WTC11 (cell line): Measurements from ENCODE around the gene SAMM50. TPM values are rescaled to one million over a fixed set of nuclear protein-coding genes. Genes with fewer than 3 reads are reported as not detected.

Source experiments
- ATAC-seq: fragments of 200-7000 bp; cut with Tn5 transposase; 2 replicates; pipeline ENCODE4 v1.10.0; 2021; ENCODE audit warnings: mild to moderate bottlenecking, moderate library complexity
- CTCF ChIA-PET: fragments of 300-600 bp; sonication (Branson Sonifier 250); formaldehyde crosslinking; loops from one replicate; lab custom pipeline; 2021; ENCODE audit warnings: antibody characterized with exemption; lab: Charles Lee
- POLR2A ChIA-PET: fragments of 350-600 bp; sonication (Branson Sonifier 250); formaldehyde crosslinking; loops from one replicate; lab custom pipeline; 2021; ENCODE audit warnings: antibody characterized with exemption; lab: Charles Lee
- DNase-seq: peaks from one replicate; pipeline ENCODE4 v3.0.0; 2021; ENCODE audit warnings: low spot score
- H3K27ac Mint-ChIP-seq: 2 replicates; pipeline ENCODE4 v1.8.0; 2021; ENCODE audit warnings: mixed read lengths
- H3K27me3 Mint-ChIP-seq: 2 replicates; pipeline ENCODE4 v1.8.0; 2021; ENCODE audit warnings: low read depth, mild to moderate bottlenecking, moderate library complexity, mixed read lengths
- H3K36me3 Mint-ChIP-seq: 2 replicates; pipeline ENCODE4 v1.8.0; 2021; ENCODE audit warnings: mixed read lengths
- H3K4me1 Mint-ChIP-seq: 2 replicates; pipeline ENCODE4 v1.8.0; 2022; ENCODE audit warnings: mixed read lengths
- H3K4me3 Mint-ChIP-seq: 2 replicates; pipeline ENCODE4 v1.8.0; 2021; ENCODE audit warnings: mild to moderate bottlenecking, moderate library complexity, mixed read lengths
- H3K9me3 Mint-ChIP-seq: 2 replicates; pipeline ENCODE4 v1.8.0; 2021; ENCODE audit warnings: mixed read lengths
- GABPB1 ChIP-seq: sonication (generic); formaldehyde crosslinking; IDR thresholded peaks from 2 replicates; pipeline ENCODE4 v1.8.1; 2023; ENCODE audit warnings: mild to moderate bottlenecking, missing genetic modification reagents
- GRHL2 ChIP-seq: fragments of 250-450 bp; sonication (Bioruptor Pico); IDR thresholded peaks from 2 replicates; pipeline ENCODE4 v1.8.0; 2022; ENCODE audit warnings: mild to moderate bottlenecking, moderate library complexity; ENCODE audit not compliant: insufficient replicate concordance, severe bottlenecking
- GTF2I ChIP-seq: fragments of 250-450 bp; sonication (Bioruptor Pico); conservative IDR thresholded peaks from 2 replicates; pipeline ENCODE4 v1.4.0; 2021; ENCODE audit warnings: mild to moderate bottlenecking
- JAZF1 ChIP-seq: fragments of 250-450 bp; sonication (Bioruptor Pico); IDR thresholded peaks from 2 replicates; pipeline ENCODE4 v1.9.0; 2021; ENCODE audit warnings: moderate library complexity, mild to moderate bottlenecking, inconsistent platforms
- JUN ChIP-seq: sonication (generic); formaldehyde crosslinking; IDR thresholded peaks from 2 replicates; pipeline ENCODE4 v1.8.0; 2023; ENCODE audit warnings: mild to moderate bottlenecking, missing genetic modification reagents
- NR2C2 ChIP-seq: sonication (generic); formaldehyde crosslinking; IDR thresholded peaks from 2 replicates; pipeline ENCODE4 v1.8.0; 2022; ENCODE audit warnings: mild to moderate bottlenecking, missing genetic modification reagents
- NR3C1 ChIP-seq: sonication (generic); formaldehyde crosslinking; conservative IDR thresholded peaks from 2 replicates; pipeline ENCODE4 v1.8.1; 2023; ENCODE audit warnings: low read depth, mild to moderate bottlenecking, missing genetic modification reagents
- OVOL2 ChIP-seq: fragments of 250-450 bp; sonication (Bioruptor Pico); IDR thresholded peaks from 2 replicates; pipeline ENCODE4 v1.9.0; 2021; ENCODE audit warnings: mild to moderate bottlenecking, borderline replicate concordance
- PRRX2 ChIP-seq: fragments of 250-450 bp; sonication (Bioruptor Pico); IDR thresholded peaks from 2 replicates; pipeline ENCODE4 v1.8.0; 2021; ENCODE audit warnings: mild to moderate bottlenecking
- TEAD1 ChIP-seq: sonication (generic); formaldehyde crosslinking; IDR thresholded peaks from 2 replicates; pipeline ENCODE4 v1.8.0; 2022; ENCODE audit warnings: mild to moderate bottlenecking, missing genetic modification reagents
- ZNF138 ChIP-seq: sonication (generic); formaldehyde crosslinking; conservative IDR thresholded peaks from 2 replicates; pipeline ENCODE4 v1.8.1; 2022; ENCODE audit warnings: mild to moderate bottlenecking, moderate library complexity, missing genetic modification reagents
- ZNF219 ChIP-seq: sonication (generic); formaldehyde crosslinking; IDR thresholded peaks from 2 replicates; pipeline ENCODE4 v1.8.0; 2023; ENCODE audit warnings: missing genetic modification reagents, mild to moderate bottlenecking, borderline replicate concordance
- ZNF416 ChIP-seq: fragments of 250-450 bp; sonication (Bioruptor Pico); IDR thresholded peaks from 2 replicates; pipeline ENCODE4 v1.9.0; 2021; ENCODE audit warnings: mild to moderate bottlenecking, inconsistent platforms
- total RNA-seq: library from RNA; stranded (reverse); gene quantifications from 3 replicates; pipeline ENCODE4 v1.2.3, GENCODE V29; 2021
- TF ChIP-seq, protein P1 (sequence below): sonication (generic); formaldehyde crosslinking; conservative IDR thresholded peaks from 2 replicates; pipeline ENCODE4 v1.8.1; 2023; ENCODE audit warnings: mild to moderate bottlenecking, low read depth, missing genetic modification reagents, moderate library complexity
- TF ChIP-seq, protein P2 (sequence below): sonication (generic); formaldehyde crosslinking; IDR thresholded peaks from 2 replicates; pipeline ENCODE4 v1.8.0; 2023; ENCODE audit warnings: missing genetic modification reagents
- TF ChIP-seq, protein P3 (sequence below): fragments of 200-600 bp; IDR thresholded peaks from 2 replicates; pipeline ENCODE4 v1.8.0; 2022; ENCODE audit warnings: antibody characterized with exemption
- TF ChIP-seq, protein P4 (sequence below): sonication (generic); formaldehyde crosslinking; IDR thresholded peaks from 2 replicates; pipeline ENCODE4 v1.8.0; 2022; ENCODE audit warnings: mild to moderate bottlenecking, missing genetic modification reagents
- TF ChIP-seq, protein P5 (sequence below): sonication (generic); formaldehyde crosslinking; IDR thresholded peaks from 2 replicates; pipeline ENCODE4 v1.8.0; 2023; ENCODE audit warnings: mild to moderate bottlenecking, missing genetic modification reagents

Gene SAMM50
- total RNA-seq, 1 experiment from 2014 or later, result 72.1 TPM

DNA sequence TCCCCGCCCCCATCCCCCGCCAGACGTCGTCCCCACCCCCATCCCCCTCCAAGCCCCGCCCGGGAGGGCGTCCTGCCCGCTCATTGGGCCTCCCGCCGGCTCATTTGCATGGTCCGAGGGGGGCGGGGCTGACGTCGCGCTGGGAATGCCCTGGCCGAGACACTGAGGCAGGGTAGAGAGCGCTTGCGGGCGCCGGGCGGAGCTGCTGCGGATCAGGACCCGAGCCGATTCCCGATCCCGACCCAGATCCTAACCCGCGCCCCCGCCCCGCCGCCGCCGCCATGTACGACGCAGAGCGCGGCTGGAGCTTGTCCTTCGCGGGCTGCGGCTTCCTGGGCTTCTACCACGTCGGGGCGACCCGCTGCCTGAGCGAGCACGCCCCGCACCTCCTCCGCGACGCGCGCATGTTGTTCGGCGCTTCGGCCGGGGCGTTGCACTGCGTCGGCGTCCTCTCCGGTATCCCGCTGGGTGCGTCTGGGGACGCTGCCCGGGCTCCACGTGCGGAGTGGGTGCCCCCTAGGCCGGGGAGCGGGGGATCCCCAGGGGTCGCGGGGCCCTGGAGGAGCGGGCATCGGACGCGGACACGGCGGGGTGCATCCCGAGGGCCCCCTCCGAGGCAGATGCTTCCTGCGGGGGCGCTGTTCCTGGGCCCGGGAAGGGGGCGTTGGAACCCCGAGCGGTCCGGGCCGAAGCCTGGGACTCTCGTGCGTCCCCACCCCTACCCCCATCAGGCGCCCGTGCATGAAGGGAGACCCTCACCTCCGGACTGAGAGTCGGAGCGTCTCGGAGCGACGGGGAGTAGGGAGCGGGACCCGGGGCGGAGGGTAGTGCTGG, 31.4 kb upstream of the SAMM50 start, which contains the start of gene PNPLA3 (continued):
- TF ChIP-seq, protein P1, sequence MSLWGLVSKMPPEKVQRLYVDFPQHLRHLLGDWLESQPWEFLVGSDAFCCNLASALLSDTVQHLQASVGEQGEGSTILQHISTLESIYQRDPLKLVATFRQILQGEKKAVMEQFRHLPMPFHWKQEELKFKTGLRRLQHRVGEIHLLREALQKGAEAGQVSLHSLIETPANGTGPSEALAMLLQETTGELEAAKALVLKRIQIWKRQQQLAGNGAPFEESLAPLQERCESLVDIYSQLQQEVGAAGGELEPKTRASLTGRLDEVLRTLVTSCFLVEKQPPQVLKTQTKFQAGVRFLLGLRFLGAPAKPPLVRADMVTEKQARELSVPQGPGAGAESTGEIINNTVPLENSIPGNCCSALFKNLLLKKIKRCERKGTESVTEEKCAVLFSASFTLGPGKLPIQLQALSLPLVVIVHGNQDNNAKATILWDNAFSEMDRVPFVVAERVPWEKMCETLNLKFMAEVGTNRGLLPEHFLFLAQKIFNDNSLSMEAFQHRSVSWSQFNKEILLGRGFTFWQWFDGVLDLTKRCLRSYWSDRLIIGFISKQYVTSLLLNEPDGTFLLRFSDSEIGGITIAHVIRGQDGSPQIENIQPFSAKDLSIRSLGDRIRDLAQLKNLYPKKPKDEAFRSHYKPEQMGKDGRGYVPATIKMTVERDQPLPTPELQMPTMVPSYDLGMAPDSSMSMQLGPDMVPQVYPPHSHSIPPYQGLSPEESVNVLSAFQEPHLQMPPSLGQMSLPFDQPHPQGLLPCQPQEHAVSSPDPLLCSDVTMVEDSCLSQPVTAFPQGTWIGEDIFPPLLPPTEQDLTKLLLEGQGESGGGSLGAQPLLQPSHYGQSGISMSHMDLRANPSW (CRISPR knock-in tag), result no peak
- no peak for TF ChIP-seq NR3C1
- no peak for TF ChIP-seq TEAD1 (CRISPR knock-in tag)
- TF ChIP-seq ZNF416, result 0 out of 2 replicates have a peak, but pooled peaks have one; percentile 18
- TF ChIP-seq, protein P2, sequence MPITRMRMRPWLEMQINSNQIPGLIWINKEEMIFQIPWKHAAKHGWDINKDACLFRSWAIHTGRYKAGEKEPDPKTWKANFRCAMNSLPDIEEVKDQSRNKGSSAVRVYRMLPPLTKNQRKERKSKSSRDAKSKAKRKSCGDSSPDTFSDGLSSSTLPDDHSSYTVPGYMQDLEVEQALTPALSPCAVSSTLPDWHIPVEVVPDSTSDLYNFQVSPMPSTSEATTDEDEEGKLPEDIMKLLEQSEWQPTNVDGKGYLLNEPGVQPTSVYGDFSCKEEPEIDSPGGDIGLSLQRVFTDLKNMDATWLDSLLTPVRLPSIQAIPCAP (CRISPR knock-in tag), result peak; percentile 55
- no peak for TF ChIP-seq JUN (CRISPR knock-in tag)

DNA sequence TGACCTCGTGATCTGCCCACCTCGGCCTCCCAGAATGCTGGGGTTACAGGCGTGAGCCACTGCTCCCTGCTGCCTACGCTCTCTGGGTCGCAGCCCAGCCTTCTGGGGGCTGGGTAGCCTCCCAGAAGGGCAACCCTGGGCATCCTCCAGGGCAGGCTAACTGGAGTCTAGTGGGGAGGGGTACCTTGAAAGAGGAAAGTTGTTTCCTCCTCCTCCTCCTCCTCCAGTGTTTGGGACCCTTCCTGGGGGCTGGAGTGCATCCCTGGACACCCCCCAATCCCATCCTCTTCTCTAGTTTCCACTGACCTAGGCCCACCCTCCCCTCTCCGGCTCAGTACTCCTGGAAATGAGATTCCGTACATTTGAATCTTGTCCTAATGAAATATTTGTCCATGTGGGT, 30.4 kb upstream of the SAMM50 start:
- H3K9me3 Mint-ChIP-seq, result no peaks in the 10 kb centered on the region
- no peak for ATAC-seq
- CTCF ChIA-PET, result interaction anchor here (0.6 to 8.9 kb wide), 6 partner anchors 8 to 679 kb away, joined by 3 to 65 read pairs (median 6); no protein-coding TSS in a partner anchor
- POLR2A ChIA-PET, result interaction anchor here (0.6 kb wide), 1 partner anchor 461 kb away, joined by 4 read pairs; no protein-coding TSS in a partner anchor
- H3K27me3 Mint-ChIP-seq, result no peaks in the 10 kb centered on the region
- no peak for TF ChIP-seq PRRX2 (CRISPR knock-in tag)
- TF ChIP-seq, protein P3, sequence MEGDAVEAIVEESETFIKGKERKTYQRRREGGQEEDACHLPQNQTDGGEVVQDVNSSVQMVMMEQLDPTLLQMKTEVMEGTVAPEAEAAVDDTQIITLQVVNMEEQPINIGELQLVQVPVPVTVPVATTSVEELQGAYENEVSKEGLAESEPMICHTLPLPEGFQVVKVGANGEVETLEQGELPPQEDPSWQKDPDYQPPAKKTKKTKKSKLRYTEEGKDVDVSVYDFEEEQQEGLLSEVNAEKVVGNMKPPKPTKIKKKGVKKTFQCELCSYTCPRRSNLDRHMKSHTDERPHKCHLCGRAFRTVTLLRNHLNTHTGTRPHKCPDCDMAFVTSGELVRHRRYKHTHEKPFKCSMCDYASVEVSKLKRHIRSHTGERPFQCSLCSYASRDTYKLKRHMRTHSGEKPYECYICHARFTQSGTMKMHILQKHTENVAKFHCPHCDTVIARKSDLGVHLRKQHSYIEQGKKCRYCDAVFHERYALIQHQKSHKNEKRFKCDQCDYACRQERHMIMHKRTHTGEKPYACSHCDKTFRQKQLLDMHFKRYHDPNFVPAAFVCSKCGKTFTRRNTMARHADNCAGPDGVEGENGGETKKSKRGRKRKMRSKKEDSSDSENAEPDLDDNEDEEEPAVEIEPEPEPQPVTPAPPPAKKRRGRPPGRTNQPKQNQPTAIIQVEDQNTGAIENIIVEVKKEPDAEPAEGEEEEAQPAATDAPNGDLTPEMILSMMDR, result no peak
- no peak for TF ChIP-seq GABPB1 (CRISPR knock-in tag)
- H3K36me3 Mint-ChIP-seq, result peaks cover 21% of the 10 kb centered on the region
- H3K4me3 Mint-ChIP-seq, result peak overlapping the region; percentile 84
- peaks cover 26% of the 10 kb centered on the region for H3K4me1 Mint-ChIP-seq
- no peak for DNase-seq
- H3K27ac Mint-ChIP-seq, result peak overlapping the region; percentile 52

DNA sequence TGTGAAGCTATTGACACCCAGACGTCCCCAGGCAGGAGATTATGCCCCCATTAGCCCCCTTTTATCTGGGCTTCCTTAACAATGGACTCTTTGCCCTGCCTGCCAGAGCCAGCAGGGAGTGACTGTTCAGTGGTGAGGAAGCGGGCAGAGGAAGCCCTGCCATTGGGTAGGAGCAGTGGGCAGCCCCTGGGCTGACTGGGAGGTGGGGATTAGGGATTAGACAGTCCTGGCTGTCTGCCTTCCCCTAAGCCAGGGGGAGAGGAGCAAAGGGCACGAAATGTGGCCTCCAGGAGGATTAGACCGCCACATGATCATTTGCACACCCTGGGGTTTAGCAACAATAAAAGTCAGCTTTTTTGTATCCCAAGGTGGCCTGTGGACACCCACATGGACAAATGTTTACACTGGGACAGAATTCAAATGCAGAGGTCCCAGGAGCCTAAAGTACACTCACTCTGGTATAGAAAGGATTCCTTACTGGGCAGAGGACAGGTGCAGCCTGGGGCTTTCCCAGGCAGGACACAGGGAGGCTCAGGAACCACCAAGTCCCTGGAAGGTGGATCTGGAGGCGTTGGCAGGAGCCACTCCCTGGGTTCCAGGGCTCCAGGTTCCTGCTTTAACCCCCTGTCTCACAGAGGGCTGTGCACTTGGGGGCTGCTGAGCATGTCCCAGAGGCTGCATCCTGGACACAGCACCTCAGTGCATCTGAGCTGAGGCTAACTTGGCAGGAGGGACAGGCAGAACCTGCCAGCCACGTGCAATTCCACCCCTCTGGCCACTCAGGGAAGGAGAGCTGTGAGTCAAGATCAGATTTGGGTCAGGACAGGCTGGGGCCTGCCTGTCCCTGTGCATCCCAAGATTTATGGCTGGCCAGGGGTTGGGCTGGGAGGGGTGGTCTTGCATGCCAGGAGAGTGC, 29.6 kb upstream of the SAMM50 start:
- H3K27ac Mint-ChIP-seq, result peak overlapping the region; percentile 53
- H3K27me3 Mint-ChIP-seq, result no peaks in the 10 kb centered on the region
- DNase-seq, result peak; percentile 30
- H3K9me3 Mint-ChIP-seq, result no peaks in the 10 kb centered on the region
- ChIA-PET POLR2A (no interaction called here), CTCF (interaction anchor here (0.7 to 8.9 kb wide), 5 partner anchors 21 to 679 kb away, joined by 3 to 65 read pairs (median 10); no protein-coding TSS in a partner anchor)
- peak; percentile 56 for ATAC-seq
- H3K4me1 Mint-ChIP-seq, result peaks cover 26% of the 10 kb centered on the region
- H3K4me3 Mint-ChIP-seq, result peak overlapping the region; percentile 84
- H3K36me3 Mint-ChIP-seq, result peaks cover 30% of the 10 kb centered on the region
- TF ChIP-seq JAZF1 (CRISPR knock-in tag) (no peak), OVOL2 (no peak), NR2C2 (CRISPR knock-in tag) (no peak), GTF2I (CRISPR knock-in tag) (no peak), NR3C1 (no peak), ZNF219 (no peak), ZNF138 (no peak), GRHL2 (CRISPR knock-in tag) (no peak)
- TF ChIP-seq, protein P1 (CRISPR knock-in tag), result no peak
- TF ChIP-seq, protein P4, sequence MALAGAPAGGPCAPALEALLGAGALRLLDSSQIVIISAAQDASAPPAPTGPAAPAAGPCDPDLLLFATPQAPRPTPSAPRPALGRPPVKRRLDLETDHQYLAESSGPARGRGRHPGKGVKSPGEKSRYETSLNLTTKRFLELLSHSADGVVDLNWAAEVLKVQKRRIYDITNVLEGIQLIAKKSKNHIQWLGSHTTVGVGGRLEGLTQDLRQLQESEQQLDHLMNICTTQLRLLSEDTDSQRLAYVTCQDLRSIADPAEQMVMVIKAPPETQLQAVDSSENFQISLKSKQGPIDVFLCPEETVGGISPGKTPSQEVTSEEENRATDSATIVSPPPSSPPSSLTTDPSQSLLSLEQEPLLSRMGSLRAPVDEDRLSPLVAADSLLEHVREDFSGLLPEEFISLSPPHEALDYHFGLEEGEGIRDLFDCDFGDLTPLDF (CRISPR knock-in tag), result no peak
- TF ChIP-seq, protein P5, sequence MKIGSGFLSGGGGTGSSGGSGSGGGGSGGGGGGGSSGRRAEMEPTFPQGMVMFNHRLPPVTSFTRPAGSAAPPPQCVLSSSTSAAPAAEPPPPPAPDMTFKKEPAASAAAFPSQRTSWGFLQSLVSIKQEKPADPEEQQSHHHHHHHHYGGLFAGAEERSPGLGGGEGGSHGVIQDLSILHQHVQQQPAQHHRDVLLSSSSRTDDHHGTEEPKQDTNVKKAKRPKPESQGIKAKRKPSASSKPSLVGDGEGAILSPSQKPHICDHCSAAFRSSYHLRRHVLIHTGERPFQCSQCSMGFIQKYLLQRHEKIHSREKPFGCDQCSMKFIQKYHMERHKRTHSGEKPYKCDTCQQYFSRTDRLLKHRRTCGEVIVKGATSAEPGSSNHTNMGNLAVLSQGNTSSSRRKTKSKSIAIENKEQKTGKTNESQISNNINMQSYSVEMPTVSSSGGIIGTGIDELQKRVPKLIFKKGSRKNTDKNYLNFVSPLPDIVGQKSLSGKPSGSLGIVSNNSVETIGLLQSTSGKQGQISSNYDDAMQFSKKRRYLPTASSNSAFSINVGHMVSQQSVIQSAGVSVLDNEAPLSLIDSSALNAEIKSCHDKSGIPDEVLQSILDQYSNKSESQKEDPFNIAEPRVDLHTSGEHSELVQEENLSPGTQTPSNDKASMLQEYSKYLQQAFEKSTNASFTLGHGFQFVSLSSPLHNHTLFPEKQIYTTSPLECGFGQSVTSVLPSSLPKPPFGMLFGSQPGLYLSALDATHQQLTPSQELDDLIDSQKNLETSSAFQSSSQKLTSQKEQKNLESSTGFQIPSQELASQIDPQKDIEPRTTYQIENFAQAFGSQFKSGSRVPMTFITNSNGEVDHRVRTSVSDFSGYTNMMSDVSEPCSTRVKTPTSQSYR (CRISPR knock-in tag), result no peak
